Neuron (in vitro differentiated cells): ENCODE data around the gene PTPRK.

Experiments
- H2AFZ ChIP-seq: one replicate; pipeline ENCODE4 v1.6.1; 2013; ENCODE audit warnings: low read depth, mild to moderate bottlenecking, inconsistent platforms, low read length, moderate library complexity
- H3K27me3 ChIP-seq: one replicate; pipeline ENCODE4 v1.6.1; 2013; ENCODE audit warnings: low read length; ENCODE audit not compliant: insufficient read depth
- H3K36me3 ChIP-seq: one replicate; pipeline ENCODE4 v1.6.1; 2013; ENCODE audit warnings: low read length; ENCODE audit not compliant: insufficient read depth
- H3K4me1 ChIP-seq: one replicate; pipeline ENCODE4 v1.6.1; 2013; ENCODE audit warnings: low read length; ENCODE audit not compliant: insufficient read depth
- H3K4me3 ChIP-seq: 2 replicates; pipeline ENCODE4 v1.5.1; 2013; ENCODE audit warnings: mild to moderate bottlenecking, low read length, moderate library complexity
- H3K9me3 ChIP-seq: one replicate; pipeline ENCODE4 v1.6.1; 2013; ENCODE audit warnings: low read length

Gene PTPRK

GRCh38 chr6:128131036-128131435, 389.4 kb downstream of the PTPRK start:
- H2AFZ ChIP-seq = no peak overlapping the region
- H3K4me3 ChIP-seq = no peak overlapping the region
- H3K27me3 ChIP-seq = no peaks in the 10 kb centered on the region
- no peaks in the 10 kb centered on the region for H3K9me3 ChIP-seq
- peaks cover 10% of the 10 kb centered on the region for H3K4me1 ChIP-seq
- H3K36me3 ChIP-seq = no peaks in the 10 kb centered on the region

GRCh38 chr6:128129679-128130078, 390.7 kb downstream of the PTPRK start:
- no peaks in the 10 kb centered on the region for H3K36me3 ChIP-seq
- H3K27me3 ChIP-seq = no peaks in the 10 kb centered on the region
- no peak overlapping the region for H3K4me3 ChIP-seq
- no peak overlapping the region for H2AFZ ChIP-seq
- H3K4me1 ChIP-seq = peaks cover 10% of the 10 kb centered on the region
- H3K9me3 ChIP-seq = no peaks in the 10 kb centered on the region

- Histone ChIP-seq H3K4me1 (peaks cover 10% of the 10 kb centered on the region), H3K4me3 (no peak overlapping the region), H3K36me3 (no peaks in the 10 kb centered on the region)
Measured at GRCh38 chr6:128127650-128128049, 392.7 kb downstream of the PTPRK start.

GRCh38 chr6:128124713-128125112, 395.7 kb downstream of the PTPRK start:
- Histone ChIP-seq H3K9me3 (no peaks in the 10 kb centered on the region), H3K4me3 (no peak overlapping the region), H3K27me3 (no peaks in the 10 kb centered on the region), H3K36me3 (no peaks in the 10 kb centered on the region), H3K4me1 (no peaks in the 10 kb centered on the region), H2AFZ (no peak overlapping the region)

More at GRCh38 chr6:128127650-128128049, 392.7 kb downstream of the PTPRK start:
- Histone ChIP-seq H2AFZ (no peak overlapping the region), H3K9me3 (no peaks in the 10 kb centered on the region), H3K27me3 (no peaks in the 10 kb centered on the region)

GRCh38 chr6:128121610-128122009, 398.8 kb downstream of the PTPRK start:
- Histone ChIP-seq H3K36me3 (no peaks in the 10 kb centered on the region), H3K9me3 (no peaks in the 10 kb centered on the region), H3K4me1 (no peaks in the 10 kb centered on the region), H3K27me3 (no peaks in the 10 kb centered on the region), H3K4me3 (no peak overlapping the region), H2AFZ (no peak overlapping the region)

- H2AFZ ChIP-seq = no peak overlapping the region
- H3K36me3 ChIP-seq = no peaks in the 10 kb centered on the region
- H3K27me3 ChIP-seq = no peaks in the 10 kb centered on the region
- no peak overlapping the region for H3K4me3 ChIP-seq
- H3K9me3 ChIP-seq = no peaks in the 10 kb centered on the region
- no peaks in the 10 kb centered on the region for H3K4me1 ChIP-seq
Measured at GRCh38 chr6:128121190-128121589, 399.2 kb downstream of the PTPRK start.

- H3K9me3 ChIP-seq = no peaks in the 10 kb centered on the region
- H3K36me3 ChIP-seq = no peaks in the 10 kb centered on the region
- H2AFZ ChIP-seq = no peak overlapping the region
- no peaks in the 10 kb centered on the region for H3K27me3 ChIP-seq
- H3K4me1 ChIP-seq = no peaks in the 10 kb centered on the region
- no peak overlapping the region for H3K4me3 ChIP-seq
Measured at GRCh38 chr6:128118401-128118800, 402.0 kb downstream of the PTPRK start.

- no peaks in the 10 kb centered on the region for H3K4me1 ChIP-seq
- H3K27me3 ChIP-seq = no peaks in the 10 kb centered on the region
- H2AFZ ChIP-seq = no peak overlapping the region
- no peaks in the 10 kb centered on the region for H3K36me3 ChIP-seq
- H3K9me3 ChIP-seq = no peaks in the 10 kb centered on the region
- no peak overlapping the region for H3K4me3 ChIP-seq
Measured at GRCh38 chr6:128117916-128118315, 402.5 kb downstream of the PTPRK start.

- H3K36me3 ChIP-seq = no peaks in the 10 kb centered on the region
- H2AFZ ChIP-seq = no peak overlapping the region
- no peaks in the 10 kb centered on the region for H3K27me3 ChIP-seq
- H3K4me1 ChIP-seq = no peaks in the 10 kb centered on the region
- no peaks in the 10 kb centered on the region for H3K9me3 ChIP-seq
- H3K4me3 ChIP-seq = no peak overlapping the region
Measured at GRCh38 chr6:128114164-128114563, 406.2 kb downstream of the PTPRK start.

GRCh38 chr6:128112494-128112893, 407.9 kb downstream of the PTPRK start:
- H3K9me3 ChIP-seq = no peaks in the 10 kb centered on the region
- H2AFZ ChIP-seq = no peak overlapping the region
- no peaks in the 10 kb centered on the region for H3K27me3 ChIP-seq
- no peak overlapping the region for H3K4me3 ChIP-seq
- no peaks in the 10 kb centered on the region for H3K4me1 ChIP-seq
- no peaks in the 10 kb centered on the region for H3K36me3 ChIP-seq

- H3K9me3 ChIP-seq = no peaks in the 10 kb centered on the region
Measured at GRCh38 chr6:128111096-128111495, 409.3 kb downstream of the PTPRK start.

GRCh38 chr6:128107682-128108081, 412.7 kb downstream of the PTPRK start:
- no peak overlapping the region for H3K4me3 ChIP-seq
- no peaks in the 10 kb centered on the region for H3K36me3 ChIP-seq
- H3K27me3 ChIP-seq = no peaks in the 10 kb centered on the region
- peaks cover 2% of the 10 kb centered on the region for H3K4me1 ChIP-seq
- H3K9me3 ChIP-seq = no peaks in the 10 kb centered on the region
- no peak overlapping the region for H2AFZ ChIP-seq

More at GRCh38 chr6:128111096-128111495, 409.3 kb downstream of the PTPRK start:
- Histone ChIP-seq H3K4me1 (peaks cover 2% of the 10 kb centered on the region), H3K4me3 (no peak overlapping the region), H3K36me3 (no peaks in the 10 kb centered on the region), H2AFZ (no peak overlapping the region), H3K27me3 (no peaks in the 10 kb centered on the region)

- no peaks in the 10 kb centered on the region for H3K9me3 ChIP-seq
- no peaks in the 10 kb centered on the region for H3K27me3 ChIP-seq
- H3K4me1 ChIP-seq = peaks cover 11% of the 10 kb centered on the region
- no peaks in the 10 kb centered on the region for H3K36me3 ChIP-seq
- no peak overlapping the region for H2AFZ ChIP-seq
- H3K4me3 ChIP-seq = no peak overlapping the region
Measured at GRCh38 chr6:128099571-128100197, 420.7 kb downstream of the PTPRK start.

GRCh38 chr6:128098000-128098581, 422.3 kb downstream of the PTPRK start:
- Histone ChIP-seq H3K36me3 (no peaks in the 10 kb centered on the region), H2AFZ (no peak overlapping the region), H3K27me3 (no peaks in the 10 kb centered on the region), H3K9me3 (no peaks in the 10 kb centered on the region), H3K4me3 (no peak overlapping the region), H3K4me1 (peaks cover 11% of the 10 kb centered on the region)
